K562 (cell line): ENCODE data around the gene SLC12A3. TPM values are rescaled to one million over a fixed set of nuclear protein-coding genes. Genes with fewer than 3 reads are reported as not detected.

Experiments used
- HDAC1 ChIP-seq, 2 experiments: fragments of 450-650 bp; IDR thresholded peaks; 2 replicates each; pipeline ENCODE4 v1.6.1; 2016 to 2017; ENCODE audit warnings: inconsistent platforms in 1 of 2, mild to moderate bottlenecking in 1 of 2, moderate library complexity in 1 of 2
- HMG20B ChIP-seq: fragments of 250-450 bp; sonication (Bioruptor Pico); IDR thresholded peaks from 2 replicates; pipeline ENCODE4 v1.5.0; 2021; ENCODE audit warnings: mild to moderate bottlenecking
- MTF1 ChIP-seq: fragments of 250-450 bp; sonication (Bioruptor Pico); IDR thresholded peaks from 2 replicates; pipeline ENCODE4 v1.9.0; 2021; ENCODE audit warnings: moderate library complexity, mild to moderate bottlenecking, inconsistent platforms, borderline replicate concordance
- NCOA6 ChIP-seq: fragments of 450-650 bp; IDR thresholded peaks from 2 replicates; pipeline ENCODE4 v1.6.1; 2017; ENCODE audit warnings: mild to moderate bottlenecking
- PRPF4 ChIP-seq: fragments of 200-400 bp; formaldehyde crosslinking; IDR thresholded peaks from one replicate; pipeline ENCODE4 v1.6.1; 2017; ENCODE audit warnings: low read length, low read depth, mild to moderate bottlenecking; ENCODE audit not compliant: insufficient read depth, poor library complexity, severe bottlenecking
- SIN3A ChIP-seq, 2 experiments: fragments of 150-350 bp in 1 of 2; IDR thresholded peaks; 2 replicates each; pipeline ENCODE4 v1.6.1; 2011 to 2016; ENCODE audit warnings: borderline replicate concordance in 2 of 2, low read depth in 2 of 2, low read length in 2 of 2, mild to moderate bottlenecking in 2 of 2, moderate library complexity in 2 of 2; ENCODE audit not compliant: control insufficient read depth in 1 of 2
- TEAD4 ChIP-seq, 2 experiments: sonication (generic) in 1 of 2; formaldehyde crosslinking in 1 of 2; IDR thresholded peaks; 2 replicates each; pipeline versions ENCODE4 v1.6.1 to v1.8.0; 2012 to 2022; ENCODE audit warnings: borderline replicate concordance in 1 of 2, inconsistent platforms in 1 of 2, low read length in 1 of 2, mild to moderate bottlenecking in 1 of 2, missing genetic modification reagents in 1 of 2
- ZNF41 ChIP-seq: fragments of 250-450 bp; sonication (Bioruptor Pico); conservative IDR thresholded peaks from 2 replicates; pipeline ENCODE4 v1.4.0; 2020; ENCODE audit warnings: mild to moderate bottlenecking
- ZNF561 ChIP-seq: fragments of 450-650 bp; formaldehyde crosslinking; conservative IDR thresholded peaks from 2 replicates; pipeline ENCODE4 v1.4.0; 2020; ENCODE audit warnings: mild to moderate bottlenecking, moderate library complexity
- ZNF79 ChIP-seq: fragments of 250-450 bp; sonication (Bioruptor Pico); IDR thresholded peaks from 2 replicates; pipeline ENCODE4 v1.4.0; 2020; ENCODE audit warnings: low read depth, mild to moderate bottlenecking, moderate library complexity
- polyA plus RNA-seq, 8 experiments: library from polyadenylated mRNA; depleted of rRNA in 4 of 8; stranded (reverse) in 5 of 8; unstranded in 3 of 8; fragments of >200 nt; fragmentation: Nextera tagmentation in 2 of 8; fragmentation: Illumina TruSeq in 1 of 8; extraction: Ambion mirVana in 2 of 8; extraction: Trizol in 1 of 8; gene quantifications; 2 replicates each; pipeline versions ENCODE4 v1.2.1 to v1.2.3, GENCODE V29; 2011 to 2014; ENCODE audit warnings: inconsistent platforms in 1 of 8, missing spikeins in 1 of 8
- total RNA-seq, 7 experiments: library from RNA; depleted of rRNA in 6 of 7; stranded (reverse); fragments of >200 nt in 6 of 7; fragmentation: Illumina TruSeq in 2 of 7; extraction: Trizol in 2 of 7; gene quantifications; 2 replicates each; pipeline versions ENCODE4 v1.2.1 to v1.2.3, GENCODE V29; 2011 to 2021; ENCODE audit warnings: low replicate concordance in 1 of 7
- TF ChIP-seq, protein P1 (sequence below): sonication (generic); formaldehyde crosslinking; IDR thresholded peaks from 2 replicates; pipeline ENCODE4 v1.5.0; 2020; ENCODE audit warnings: missing genetic modification reagents
- TF ChIP-seq, protein P2 (sequence below): fragments of 200-800 bp; sonication (Bioruptor generic); IDR thresholded peaks from 2 replicates; pipeline ENCODE4 v1.6.1; 2017; ENCODE audit warnings: missing genetic modification characterization, missing compliant biosample characterization
- TF ChIP-seq, protein P3 (sequence below): fragments of 250-450 bp; sonication (Bioruptor Pico); IDR thresholded peaks from 2 replicates; pipeline ENCODE4 v1.4.0; 2020; ENCODE audit warnings: mild to moderate bottlenecking, moderate library complexity
- TF ChIP-seq, protein P4 (sequence below): fragments of 250-450 bp; sonication (Bioruptor Pico); IDR thresholded peaks from 2 replicates; pipeline ENCODE4 v1.9.0; 2021; ENCODE audit warnings: mild to moderate bottlenecking, inconsistent platforms
- TF ChIP-seq, protein P5 (sequence below): sonication (generic); formaldehyde crosslinking; IDR thresholded peaks from 2 replicates; pipeline ENCODE4 v1.8.1; 2023; ENCODE audit warnings: mild to moderate bottlenecking, missing genetic modification reagents

The SLC12A3 gene
- total and polyA plus RNA-seq, 9 of the 15 experiments (the other 6 are each of a cell fraction or from before 2014, with no cell fraction given), result not detected

DNA sequence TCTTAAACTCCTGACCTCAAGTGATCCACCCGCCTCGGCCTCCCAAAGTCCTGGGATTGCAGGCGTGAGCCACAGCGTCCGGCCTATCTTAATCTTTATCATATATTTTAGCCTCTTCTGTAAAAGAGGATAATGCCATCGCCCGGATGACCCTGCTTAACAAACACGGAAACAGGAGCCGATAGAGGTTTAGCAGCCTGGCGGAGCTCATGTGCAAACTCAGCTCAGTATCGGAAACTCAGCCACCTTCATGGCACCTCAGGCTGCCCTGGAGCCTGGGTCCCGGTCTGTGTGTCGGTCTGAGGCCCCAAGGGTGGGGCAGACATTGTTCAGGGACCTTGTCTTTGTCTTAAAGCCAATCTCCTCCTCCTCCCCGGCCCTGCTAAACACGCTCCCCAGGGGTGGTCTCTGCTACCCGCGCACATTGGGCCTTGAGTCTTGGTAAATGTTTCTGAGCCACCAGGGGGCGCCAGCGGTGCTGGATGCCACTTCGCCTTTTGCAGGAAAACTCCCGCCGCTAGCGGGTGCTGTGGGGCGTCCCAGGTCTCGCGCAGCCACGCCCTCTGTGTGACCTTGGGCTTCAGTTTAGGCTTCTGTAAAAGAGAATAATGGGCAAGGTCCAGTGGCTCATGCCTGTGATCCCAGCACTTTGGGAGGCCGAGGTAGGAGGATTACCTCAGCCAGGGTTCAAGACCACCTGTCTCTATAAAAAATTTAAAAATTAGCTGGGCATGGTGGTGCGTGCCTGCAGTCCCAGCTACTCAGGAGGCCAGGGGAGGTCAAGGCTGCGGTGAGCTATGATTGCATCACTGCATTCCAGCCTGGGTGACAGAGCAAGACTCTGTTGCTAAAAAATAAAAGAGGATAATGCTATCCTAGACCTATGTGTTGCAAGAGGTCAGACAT lies 99.5 kb downstream of the SLC12A3 start (continued):
- TF ChIP-seq, protein P1, sequence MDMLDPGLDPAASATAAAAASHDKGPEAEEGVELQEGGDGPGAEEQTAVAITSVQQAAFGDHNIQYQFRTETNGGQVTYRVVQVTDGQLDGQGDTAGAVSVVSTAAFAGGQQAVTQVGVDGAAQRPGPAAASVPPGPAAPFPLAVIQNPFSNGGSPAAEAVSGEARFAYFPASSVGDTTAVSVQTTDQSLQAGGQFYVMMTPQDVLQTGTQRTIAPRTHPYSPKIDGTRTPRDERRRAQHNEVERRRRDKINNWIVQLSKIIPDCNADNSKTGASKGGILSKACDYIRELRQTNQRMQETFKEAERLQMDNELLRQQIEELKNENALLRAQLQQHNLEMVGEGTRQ (CRISPR knock-in tag), result no peak
- no peak; the same call in 1 of the 2 replicates for TF ChIP-seq NCOA6
- TF ChIP-seq SIN3A (IDR thresholded peaks at IDR 0.05; ENCODE audit: borderline replicate concordance in 2 of 2, control insufficient read depth in 1 of 2, low read depth in 2 of 2, low read length in 2 of 2), result no peak
- TF ChIP-seq, protein P2, sequence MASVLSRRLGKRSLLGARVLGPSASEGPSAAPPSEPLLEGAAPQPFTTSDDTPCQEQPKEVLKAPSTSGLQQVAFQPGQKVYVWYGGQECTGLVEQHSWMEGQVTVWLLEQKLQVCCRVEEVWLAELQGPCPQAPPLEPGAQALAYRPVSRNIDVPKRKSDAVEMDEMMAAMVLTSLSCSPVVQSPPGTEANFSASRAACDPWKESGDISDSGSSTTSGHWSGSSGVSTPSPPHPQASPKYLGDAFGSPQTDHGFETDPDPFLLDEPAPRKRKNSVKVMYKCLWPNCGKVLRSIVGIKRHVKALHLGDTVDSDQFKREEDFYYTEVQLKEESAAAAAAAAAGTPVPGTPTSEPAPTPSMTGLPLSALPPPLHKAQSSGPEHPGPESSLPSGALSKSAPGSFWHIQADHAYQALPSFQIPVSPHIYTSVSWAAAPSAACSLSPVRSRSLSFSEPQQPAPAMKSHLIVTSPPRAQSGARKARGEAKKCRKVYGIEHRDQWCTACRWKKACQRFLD (CRISPR knock-in tag), result no peak
- TF ChIP-seq, protein P3, sequence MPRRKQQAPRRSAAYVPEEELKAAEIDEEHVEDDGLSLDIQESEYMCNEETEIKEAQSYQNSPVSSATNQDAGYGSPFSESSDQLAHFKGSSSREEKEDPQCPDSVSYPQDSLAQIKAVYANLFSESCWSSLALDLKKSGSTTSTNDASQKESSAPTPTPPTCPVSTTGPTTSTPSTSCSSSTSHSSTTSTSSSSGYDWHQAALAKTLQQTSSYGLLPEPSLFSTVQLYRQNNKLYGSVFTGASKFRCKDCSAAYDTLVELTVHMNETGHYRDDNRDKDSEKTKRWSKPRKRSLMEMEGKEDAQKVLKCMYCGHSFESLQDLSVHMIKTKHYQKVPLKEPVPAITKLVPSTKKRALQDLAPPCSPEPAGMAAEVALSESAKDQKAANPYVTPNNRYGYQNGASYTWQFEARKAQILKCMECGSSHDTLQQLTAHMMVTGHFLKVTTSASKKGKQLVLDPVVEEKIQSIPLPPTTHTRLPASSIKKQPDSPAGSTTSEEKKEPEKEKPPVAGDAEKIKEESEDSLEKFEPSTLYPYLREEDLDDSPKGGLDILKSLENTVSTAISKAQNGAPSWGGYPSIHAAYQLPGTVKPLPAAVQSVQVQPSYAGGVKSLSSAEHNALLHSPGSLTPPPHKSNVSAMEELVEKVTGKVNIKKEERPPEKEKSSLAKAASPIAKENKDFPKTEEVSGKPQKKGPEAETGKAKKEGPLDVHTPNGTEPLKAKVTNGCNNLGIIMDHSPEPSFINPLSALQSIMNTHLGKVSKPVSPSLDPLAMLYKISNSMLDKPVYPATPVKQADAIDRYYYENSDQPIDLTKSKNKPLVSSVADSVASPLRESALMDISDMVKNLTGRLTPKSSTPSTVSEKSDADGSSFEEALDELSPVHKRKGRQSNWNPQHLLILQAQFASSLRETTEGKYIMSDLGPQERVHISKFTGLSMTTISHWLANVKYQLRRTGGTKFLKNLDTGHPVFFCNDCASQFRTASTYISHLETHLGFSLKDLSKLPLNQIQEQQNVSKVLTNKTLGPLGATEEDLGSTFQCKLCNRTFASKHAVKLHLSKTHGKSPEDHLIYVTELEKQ (CRISPR knock-in tag), result no peak
- TF ChIP-seq, protein P4, sequence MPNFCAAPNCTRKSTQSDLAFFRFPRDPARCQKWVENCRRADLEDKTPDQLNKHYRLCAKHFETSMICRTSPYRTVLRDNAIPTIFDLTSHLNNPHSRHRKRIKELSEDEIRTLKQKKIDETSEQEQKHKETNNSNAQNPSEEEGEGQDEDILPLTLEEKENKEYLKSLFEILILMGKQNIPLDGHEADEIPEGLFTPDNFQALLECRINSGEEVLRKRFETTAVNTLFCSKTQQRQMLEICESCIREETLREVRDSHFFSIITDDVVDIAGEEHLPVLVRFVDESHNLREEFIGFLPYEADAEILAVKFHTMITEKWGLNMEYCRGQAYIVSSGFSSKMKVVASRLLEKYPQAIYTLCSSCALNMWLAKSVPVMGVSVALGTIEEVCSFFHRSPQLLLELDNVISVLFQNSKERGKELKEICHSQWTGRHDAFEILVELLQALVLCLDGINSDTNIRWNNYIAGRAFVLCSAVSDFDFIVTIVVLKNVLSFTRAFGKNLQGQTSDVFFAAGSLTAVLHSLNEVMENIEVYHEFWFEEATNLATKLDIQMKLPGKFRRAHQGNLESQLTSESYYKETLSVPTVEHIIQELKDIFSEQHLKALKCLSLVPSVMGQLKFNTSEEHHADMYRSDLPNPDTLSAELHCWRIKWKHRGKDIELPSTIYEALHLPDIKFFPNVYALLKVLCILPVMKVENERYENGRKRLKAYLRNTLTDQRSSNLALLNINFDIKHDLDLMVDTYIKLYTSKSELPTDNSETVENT (CRISPR knock-in tag), result no peak
- TF ChIP-seq, protein P5, sequence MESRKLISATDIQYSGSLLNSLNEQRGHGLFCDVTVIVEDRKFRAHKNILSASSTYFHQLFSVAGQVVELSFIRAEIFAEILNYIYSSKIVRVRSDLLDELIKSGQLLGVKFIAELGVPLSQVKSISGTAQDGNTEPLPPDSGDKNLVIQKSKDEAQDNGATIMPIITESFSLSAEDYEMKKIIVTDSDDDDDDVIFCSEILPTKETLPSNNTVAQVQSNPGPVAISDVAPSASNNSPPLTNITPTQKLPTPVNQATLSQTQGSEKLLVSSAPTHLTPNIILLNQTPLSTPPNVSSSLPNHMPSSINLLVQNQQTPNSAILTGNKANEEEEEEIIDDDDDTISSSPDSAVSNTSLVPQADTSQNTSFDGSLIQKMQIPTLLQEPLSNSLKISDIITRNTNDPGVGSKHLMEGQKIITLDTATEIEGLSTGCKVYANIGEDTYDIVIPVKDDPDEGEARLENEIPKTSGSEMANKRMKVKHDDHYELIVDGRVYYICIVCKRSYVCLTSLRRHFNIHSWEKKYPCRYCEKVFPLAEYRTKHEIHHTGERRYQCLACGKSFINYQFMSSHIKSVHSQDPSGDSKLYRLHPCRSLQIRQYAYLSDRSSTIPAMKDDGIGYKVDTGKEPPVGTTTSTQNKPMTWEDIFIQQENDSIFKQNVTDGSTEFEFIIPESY (CRISPR knock-in tag), result peak; percentile 77
- TF ChIP-seq PRPF4, result no peak
- no peak for TF ChIP-seq HDAC1 (IDR thresholded peaks at IDR 0.05)
- no peak for TF ChIP-seq ZNF561 (CRISPR knock-in tag)
- TF ChIP-seq ZNF79, result no peak
- no peak for TF ChIP-seq MTF1 (CRISPR knock-in tag)
- no peak for TF ChIP-seq HMG20B (CRISPR knock-in tag)
- TF ChIP-seq ZNF41, result no peak
- peak; percentile 88 for TF ChIP-seq TEAD4 (IDR thresholded peaks at IDR 0.05; ENCODE audit: low read length)
- peak; percentile 78; the same call in 1 of the 2 replicates for TF ChIP-seq TEAD4 (CRISPR knock-in tag; IDR thresholded peaks at IDR 0.05; ENCODE audit: borderline replicate concordance)
